HG02870 (cell line): Measurements from ENCODE around the gene SLC2A4.
"Not testable (repeated sequence)": the region's sequence is repeated elsewhere in the genome, so short reads cannot be mapped to it uniquely, and the experiment has no call there.

ENCODE experiments used
- ATAC-seq: cut with Tn5 transposase; IDR thresholded peaks from one replicate; pipeline ENCODE4 v1.9.1; 2021; ENCODE audit warnings: mild to moderate bottlenecking, moderate library complexity; ENCODE audit not compliant: unreplicated experiment

The SLC2A4 gene

GRCh38 chr17:7322520-7323194 is 41.1 kb downstream of the SLC2A4 start:
- ATAC-seq = no peak

- ATAC-seq = no peak
Measured at GRCh38 chr17:7323731-7324437, 42.4 kb downstream of the SLC2A4 start.

GRCh38 chr17:7324438-7324779 is 42.9 kb downstream of the SLC2A4 start:
- ATAC-seq = no peak

GRCh38 chr17:7325031-7325528 is 43.6 kb downstream of the SLC2A4 start:
- no peak for ATAC-seq

- ATAC-seq = no peak
Measured at GRCh38 chr17:7326186-7326585, 44.7 kb downstream of the SLC2A4 start.

GRCh38 chr17:7327056-7327455 is 45.5 kb downstream of the SLC2A4 start:
- ATAC-seq = no peak

GRCh38 chr17:7327501-7327900 is 46.0 kb downstream of the SLC2A4 start:
- no peak for ATAC-seq

- no peak for ATAC-seq
Measured at GRCh38 chr17:7328009-7328408, 46.5 kb downstream of the SLC2A4 start.

- peak; percentile 7 for ATAC-seq
Measured at GRCh38 chr17:7328840-7329373, 47.4 kb downstream of the SLC2A4 start, which contains the start of gene NEURL4. NEURL4 (minus strand) TSS chr17:7329335; CDS start chr17:7329312, 23 bp downstream.

- peak; percentile 62 for ATAC-seq
Measured at GRCh38 chr17:7329374-7329996, 48.0 kb downstream of the SLC2A4 start.

GRCh38 chr17:7329997-7330637 is 48.6 kb downstream of the SLC2A4 start:
- peak; percentile 34 for ATAC-seq

GRCh38 chr17:7330638-7331015 is 49.1 kb downstream of the SLC2A4 start:
- ATAC-seq = no peak

- ATAC-seq = no peak
Measured at GRCh38 chr17:7332111-7332510, 50.6 kb downstream of the SLC2A4 start.

- not testable (repeated sequence) for ATAC-seq
Measured at GRCh38 chr17:7332600-7333069, 51.1 kb downstream of the SLC2A4 start.

- ATAC-seq = no peak
Measured at GRCh38 chr17:7334938-7335538, 53.5 kb downstream of the SLC2A4 start.

GRCh38 chr17:7335765-7336164 is 54.2 kb downstream of the SLC2A4 start:
- ATAC-seq = not testable (repeated sequence)

GRCh38 chr17:7336240-7337175 is 55.0 kb downstream of the SLC2A4 start, which contains the start of gene ACAP1:
ACAP1 (plus strand) TSS chr17:7336529; CDS start chr17:7336735, 206 bp downstream.
- no peak for ATAC-seq

- not testable (repeated sequence) for ATAC-seq
Measured at GRCh38 chr17:7337600-7337999, 56.1 kb downstream of the SLC2A4 start.
